GM23338 (cell line): Measurements from ENCODE around the gene MPL. TPM values are rescaled to one million over a fixed set of nuclear protein-coding genes. Genes with fewer than 3 reads are reported as not detected.

Source experiments
- ATAC-seq: fragments of 200-7000 bp; cut with Tn5 transposase; 3 replicates; pipeline ENCODE4 v1.9.1; 2020
- DNase-seq: peaks from one replicate; pipeline ENCODE4 v3.0.0-alpha.2; 2015; ENCODE audit warnings: low spot score
- H2AFZ ChIP-seq: fragments of 200-600 bp; sonication (generic); 2 replicates; pipeline ENCODE4 v1.8.0; 2016; ENCODE audit warnings: antibody characterized with exemption, mild to moderate bottlenecking, moderate library complexity
- H3F3A ChIP-seq: fragments of 200-600 bp; sonication (generic); replicated peaks from 2 replicates; pipeline ENCODE4 v1.8.0; 2017; ENCODE audit warnings: antibody characterized with exemption, mixed run types, low read depth
- H3K27ac ChIP-seq: fragments of 200-600 bp; sonication (generic); 2 replicates; pipeline ENCODE4 v1.6.1; 2016; ENCODE audit warnings: low read depth
- H3K27me3 ChIP-seq: fragments of 200-600 bp; sonication (generic); 2 replicates; pipeline ENCODE4 v1.8.0; 2016; ENCODE audit warnings: mild to moderate bottlenecking, mixed run types, moderate library complexity; ENCODE audit not compliant: insufficient read depth
- H3K36me3 ChIP-seq: fragments of 200-600 bp; sonication (generic); 2 replicates; pipeline ENCODE4 v1.8.0; 2016; ENCODE audit warnings: mild to moderate bottlenecking; ENCODE audit not compliant: insufficient read depth
- H3K4me1 ChIP-seq: fragments of 200-600 bp; sonication (generic); 2 replicates; pipeline ENCODE4 v1.8.0; 2016; ENCODE audit warnings: mild to moderate bottlenecking, moderate library complexity; ENCODE audit not compliant: insufficient read depth
- H3K4me2 ChIP-seq: fragments of 200-600 bp; sonication (generic); 2 replicates; pipeline ENCODE4 v1.7.1; 2017; ENCODE audit warnings: mixed run types
- H3K4me3 ChIP-seq: fragments of 200-600 bp; sonication (generic); 2 replicates; pipeline ENCODE4 v1.6.1; 2016; ENCODE audit warnings: mixed run types
- H3K79me2 ChIP-seq: fragments of 200-600 bp; sonication (generic); replicated peaks from 2 replicates; pipeline ENCODE4 v1.8.0; 2017; ENCODE audit warnings: mild to moderate bottlenecking; ENCODE audit not compliant: insufficient read depth
- H3K9me2 ChIP-seq: fragments of 200-600 bp; sonication (generic); 2 replicates; pipeline ENCODE4 v1.8.0; 2017; ENCODE audit not compliant: insufficient read depth
- H4K20me1 ChIP-seq: fragments of 200-600 bp; sonication (generic); replicated peaks from 2 replicates; pipeline ENCODE4 v1.8.0; 2017; ENCODE audit warnings: mild to moderate bottlenecking; ENCODE audit not compliant: insufficient read depth
- H3K27ac Mint-ChIP-seq: 2 replicates; pipeline ENCODE4 v1.8.0; 2020; ENCODE audit warnings: inconsistent platforms, mild to moderate bottlenecking, moderate library complexity, mixed read lengths
- H3K27me3 Mint-ChIP-seq: 3 replicates; pipeline ENCODE4 v1.8.0; 2022; ENCODE audit warnings: low read depth, mild to moderate bottlenecking, moderate library complexity, mixed read lengths, inconsistent platforms; ENCODE audit not compliant: insufficient read depth, poor library complexity
- H3K36me3 Mint-ChIP-seq: 3 replicates; pipeline ENCODE4 v1.8.0; 2021; ENCODE audit warnings: low read depth, mild to moderate bottlenecking, inconsistent platforms, moderate library complexity, mixed read lengths
- H3K4me1 Mint-ChIP-seq: 3 replicates; pipeline ENCODE4 v1.8.0; 2020; ENCODE audit warnings: mild to moderate bottlenecking, inconsistent platforms, mixed read lengths
- H3K4me3 Mint-ChIP-seq: 3 replicates; pipeline ENCODE4 v1.8.0; 2021; ENCODE audit warnings: moderate library complexity, mild to moderate bottlenecking, inconsistent platforms, mixed read lengths
- H3K9me3 Mint-ChIP-seq: 3 replicates; pipeline ENCODE4 v1.8.0; 2020; ENCODE audit warnings: moderate library complexity, mild to moderate bottlenecking, inconsistent platforms, mixed read lengths
- CREB1 ChIP-seq: fragments of 250-450 bp; sonication (Bioruptor Pico); IDR thresholded peaks from 2 replicates; pipeline ENCODE4 v1.5.0; 2020; ENCODE audit warnings: low read depth, mild to moderate bottlenecking, moderate library complexity
- CTCF ChIP-seq, 2 experiments: fragments of 200-600 bp in 1 of 2; sonication (generic) in 1 of 2; conservative IDR thresholded peaks; 2 replicates each; pipeline versions ENCODE4 v1.5.1 to v1.6.1; 2016 to 2017; ENCODE audit warnings: antibody characterized with exemption in 2 of 2, low read depth in 2 of 2, mild to moderate bottlenecking in 2 of 2, moderate library complexity in 1 of 2
- ETS1 ChIP-seq: IDR thresholded peaks from 2 replicates; pipeline ENCODE4 v1.6.1; 2016; ENCODE audit warnings: antibody characterized with exemption
- POLR2AphosphoS5 ChIP-seq: IDR thresholded peaks from 2 replicates; pipeline ENCODE4 v1.6.1; 2016; ENCODE audit warnings: antibody characterized with exemption, low read depth
- REST ChIP-seq: IDR thresholded peaks from one replicate; pipeline ENCODE4 v1.6.1; 2018; ENCODE audit warnings: antibody characterized with exemption; ENCODE audit not compliant: unreplicated experiment
- STAT1 ChIP-seq: IDR thresholded peaks from one replicate; pipeline ENCODE4 v1.6.1; 2016; ENCODE audit warnings: antibody characterized with exemption; ENCODE audit not compliant: unreplicated experiment
- ZNF114 ChIP-seq: fragments of 250-450 bp; sonication (Bioruptor Pico); IDR thresholded peaks from 2 replicates; pipeline ENCODE4 v1.5.0; 2020; ENCODE audit warnings: mild to moderate bottlenecking, moderate library complexity
- ZNF331 ChIP-seq: fragments of 250-450 bp; sonication (Bioruptor Pico); IDR thresholded peaks from 2 replicates; pipeline ENCODE4 v1.5.0; 2020; ENCODE audit warnings: low read depth, mild to moderate bottlenecking, moderate library complexity
- polyA plus RNA-seq: library from polyadenylated mRNA; unstranded; fragments of >200 nt; fragmentation: Nextera tagmentation; extraction: Ambion mirVana; gene quantifications from 2 replicates; pipeline ENCODE4 v1.2.1, GENCODE V29; 2016
- total RNA-seq: library from RNA; depleted of rRNA; stranded (reverse); fragments of >200 nt; shearing (Covaris generic); gene quantifications from 2 replicates; pipeline ENCODE4 v1.2.3, GENCODE V29; 2014

Gene MPL
- total and polyA plus RNA-seq, 2 experiments from 2014 or later: not detected

- TF ChIP-seq REST: no peak
- no peak for TF ChIP-seq ETS1
- TF ChIP-seq STAT1: no peak
These were observed 23.8 kb upstream of the MPL start (continued) for GRCh38 chr1:43313771-43314170.

GRCh38 chr1:43314233-43314632 is 23.4 kb upstream of the MPL start:
- no peaks in the 10 kb centered on the region for H3K9me3 Mint-ChIP-seq
- H3K9me2 ChIP-seq: no peaks in the 10 kb centered on the region
- H3K4me2 ChIP-seq: no peak overlapping the region
- H3K4me1 Mint-ChIP-seq: peaks cover 7% of the 10 kb centered on the region; the same call in 2 of the 3 replicates
- no peaks in the 10 kb centered on the region for H3K36me3 ChIP-seq
- H3K27me3 Mint-ChIP-seq: peaks cover 9% of the 10 kb centered on the region
- TF ChIP-seq ZNF114 (CRISPR knock-in tag) (no peak), CTCF (conservative IDR thresholded peaks at IDR 0.05; ENCODE audit: low read depth in 2 of 2) (no peak), ZNF331 (CRISPR knock-in tag) (no peak), POLR2AphosphoS5 (no peak), STAT1 (no peak), REST (no peak), CREB1 (no peak)
- no peak overlapping the region for H3K4me3 Mint-ChIP-seq
- no peak overlapping the region for H3K27ac Mint-ChIP-seq
- ATAC-seq: no peak
- H3K4me1 ChIP-seq: no peaks in the 10 kb centered on the region
- H3K79me2 ChIP-seq: no peaks in the 10 kb centered on the region
- H3F3A ChIP-seq: no peaks in the 10 kb centered on the region
- no peak overlapping the region for H2AFZ ChIP-seq
- H3K36me3 Mint-ChIP-seq: no peaks in the 10 kb centered on the region
- DNase-seq: no peak
- no peak overlapping the region for H3K4me3 ChIP-seq
- H3K27me3 ChIP-seq: no peaks in the 10 kb centered on the region
- H4K20me1 ChIP-seq: no peaks in the 10 kb centered on the region
- H3K27ac ChIP-seq: no peak overlapping the region
